Measurements from ENCODE around the gene PTCH2. TPM values are rescaled to one million over a fixed set of nuclear protein-coding genes. Genes with fewer than 3 reads are reported as not detected.
"Not testable (repeated sequence)": the region's sequence is repeated elsewhere in the genome, so short reads cannot be mapped to it uniquely, and the experiment has no call there.

Gene PTCH2
- total RNA-seq, 1 experiment from 2014 or later = 1.1 TPM

- TF ChIP-seq AFF4 (CRISPR knock-in tag; IDR thresholded peaks at IDR 0.05; ENCODE audit: borderline replicate concordance) = no peak
- TF ChIP-seq SMAD3 (CRISPR knock-in tag; IDR thresholded peaks at IDR 0.05; ENCODE audit: borderline replicate concordance) = no peak
- no peak for TF ChIP-seq ELF4 (CRISPR knock-in tag; IDR thresholded peaks at IDR 0.05; ENCODE audit: low read depth)
- TF ChIP-seq, protein P1, sequence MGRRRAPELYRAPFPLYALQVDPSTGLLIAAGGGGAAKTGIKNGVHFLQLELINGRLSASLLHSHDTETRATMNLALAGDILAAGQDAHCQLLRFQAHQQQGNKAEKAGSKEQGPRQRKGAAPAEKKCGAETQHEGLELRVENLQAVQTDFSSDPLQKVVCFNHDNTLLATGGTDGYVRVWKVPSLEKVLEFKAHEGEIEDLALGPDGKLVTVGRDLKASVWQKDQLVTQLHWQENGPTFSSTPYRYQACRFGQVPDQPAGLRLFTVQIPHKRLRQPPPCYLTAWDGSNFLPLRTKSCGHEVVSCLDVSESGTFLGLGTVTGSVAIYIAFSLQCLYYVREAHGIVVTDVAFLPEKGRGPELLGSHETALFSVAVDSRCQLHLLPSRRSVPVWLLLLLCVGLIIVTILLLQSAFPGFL (CRISPR knock-in tag; IDR thresholded peaks at IDR 0.05; ENCODE audit: borderline replicate concordance) = no peak
- no peak for TF ChIP-seq SP1 (CRISPR knock-in tag; conservative IDR thresholded peaks at IDR 0.05)
- TF ChIP-seq OVOL2 (CRISPR knock-in tag; IDR thresholded peaks at IDR 0.05; ENCODE audit: borderline replicate concordance) = no peak
These were observed 3.9 kb upstream of the PTCH2 start (continued) for GRCh38 chr1:44846985-44847384.

DNA sequence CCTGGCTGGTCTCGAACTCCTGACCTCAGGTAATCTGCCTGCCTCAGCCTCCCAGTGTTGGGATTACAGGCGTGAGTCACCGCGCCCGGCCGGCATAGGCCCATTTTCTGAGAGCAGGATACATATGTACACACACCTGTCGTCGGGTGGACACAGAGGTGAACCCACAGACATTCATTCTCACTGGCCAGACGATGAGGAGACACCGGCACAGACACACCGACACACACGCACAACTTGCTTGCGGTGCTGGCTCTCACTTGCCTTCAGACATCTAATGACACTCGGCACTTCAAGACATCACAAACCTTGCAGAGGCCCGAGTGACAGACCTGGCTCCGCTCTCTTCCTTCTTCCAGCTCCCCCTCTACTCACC, 579 bp downstream of the PTCH2 start:
- DNase-seq (ENCODE audit: low spot score) (no peak), ATAC-seq (peak; percentile 35)
- Mint-ChIP-seq H3K9me3 (no peaks in the 10 kb centered on the region), H3K4me1 (peaks cover 4% of the 10 kb centered on the region; the same call in 1 of the 2 replicates), H3K4me3 (peak overlapping the region; percentile 67), H3K27me3 (ENCODE audit: low read depth) (peaks cover 29% of the 10 kb centered on the region), H3K27ac (no peak overlapping the region), H3K36me3 (no peaks in the 10 kb centered on the region)
- CTCF ChIA-PET = interaction anchor here (0.8 to 1.9 kb wide), 8 partner anchors 15 to 461 kb away, joined by 3 to 11 read pairs (median 4); partner anchors contain the start of genes PLK3 and RNU5D-1
- TF ChIP-seq, protein P2, sequence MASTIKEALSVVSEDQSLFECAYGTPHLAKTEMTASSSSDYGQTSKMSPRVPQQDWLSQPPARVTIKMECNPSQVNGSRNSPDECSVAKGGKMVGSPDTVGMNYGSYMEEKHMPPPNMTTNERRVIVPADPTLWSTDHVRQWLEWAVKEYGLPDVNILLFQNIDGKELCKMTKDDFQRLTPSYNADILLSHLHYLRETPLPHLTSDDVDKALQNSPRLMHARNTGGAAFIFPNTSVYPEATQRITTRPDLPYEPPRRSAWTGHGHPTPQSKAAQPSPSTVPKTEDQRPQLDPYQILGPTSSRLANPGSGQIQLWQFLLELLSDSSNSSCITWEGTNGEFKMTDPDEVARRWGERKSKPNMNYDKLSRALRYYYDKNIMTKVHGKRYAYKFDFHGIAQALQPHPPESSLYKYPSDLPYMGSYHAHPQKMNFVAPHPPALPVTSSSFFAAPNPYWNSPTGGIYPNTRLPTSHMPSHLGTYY (CRISPR knock-in tag; IDR thresholded peaks at IDR 0.05) = no peak
- TF ChIP-seq ZBTB21 (CRISPR knock-in tag; IDR thresholded peaks at IDR 0.05; ENCODE audit: borderline replicate concordance) (no peak), ELF4 (CRISPR knock-in tag; IDR thresholded peaks at IDR 0.05; ENCODE audit: low read depth) (no peak), CREB1 (CRISPR knock-in tag; IDR thresholded peaks at IDR 0.05) (no peak)
- POLR2A ChIA-PET = interaction anchor here (1.6 to 1.8 kb wide), 2 partner anchors 120 to 169 kb away, joined by 3 to 8 read pairs; partner anchors contain the start of genes HECTD3 and UROD

DNA sequence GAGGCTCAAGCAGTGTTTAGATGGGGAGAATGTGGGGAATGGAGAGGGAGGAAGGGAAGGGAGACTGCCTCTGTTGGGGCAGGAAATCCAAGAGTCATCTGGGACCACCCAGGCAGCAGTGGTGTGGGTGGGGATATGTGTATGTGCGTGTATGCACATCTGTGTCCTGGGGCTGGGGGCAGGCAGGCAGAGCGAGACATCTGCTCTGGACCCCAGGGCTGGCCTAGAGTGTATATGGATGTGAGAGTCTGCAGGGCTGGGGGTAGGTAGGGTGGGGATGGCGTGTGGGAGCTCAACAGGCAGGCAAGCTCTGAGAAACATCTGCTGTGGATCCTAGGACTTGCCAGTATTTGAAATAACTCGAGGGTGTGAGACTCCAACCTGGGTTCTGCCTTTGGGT, 3.5 kb downstream of the PTCH2 start:
- POLR2A ChIA-PET = no interaction called here
- DNase-seq (ENCODE audit: low spot score) (no peak), ATAC-seq (no peak)
- H3K9me3 Mint-ChIP-seq = no peaks in the 10 kb centered on the region
- peaks cover 6% of the 10 kb centered on the region for H3K4me1 Mint-ChIP-seq
- H3K36me3 Mint-ChIP-seq = no peaks in the 10 kb centered on the region
- H3K27me3 Mint-ChIP-seq (ENCODE audit: low read depth) = peaks cover 23% of the 10 kb centered on the region
- H3K4me3 Mint-ChIP-seq = no peak overlapping the region
- CTCF ChIA-PET = no interaction called here
- peak overlapping the region; percentile 41; the same call in 1 of the 2 replicates for H3K27ac Mint-ChIP-seq
- no peak for TF ChIP-seq ZNF512 (CRISPR knock-in tag; IDR thresholded peaks at IDR 0.05; ENCODE audit: borderline replicate concordance)
- no peak for TF ChIP-seq ZNF671 (CRISPR knock-in tag; IDR thresholded peaks at IDR 0.05)
- TF ChIP-seq PRRX2 (CRISPR knock-in tag; IDR thresholded peaks at IDR 0.05) = no peak

DNA sequence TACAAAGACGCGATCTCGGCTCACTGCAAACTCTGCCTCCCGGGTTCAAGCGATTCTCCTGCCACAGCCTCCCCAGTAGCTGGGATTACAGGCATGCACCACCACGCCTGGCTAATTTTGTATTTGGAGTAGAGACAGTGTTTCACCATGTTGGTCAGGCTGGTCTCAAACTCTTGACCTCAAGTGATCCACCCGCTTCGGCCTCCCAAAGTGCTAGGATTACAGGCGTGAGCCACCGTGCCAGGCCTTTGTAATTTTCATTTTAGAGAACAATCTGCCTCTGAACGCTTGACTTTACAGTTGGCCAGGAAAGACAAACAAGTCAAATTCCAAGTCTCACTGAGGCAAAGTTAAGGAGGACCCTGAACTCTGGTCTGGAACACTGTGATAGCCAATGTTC, 4.8 kb downstream of the PTCH2 start:
- POLR2A ChIA-PET; H3K36me3 Mint-ChIP-seq; CTCF ChIA-PET; H3K27ac Mint-ChIP-seq; H3K9me3 Mint-ChIP-seq; H3K4me1 Mint-ChIP-seq; DNase-seq (ENCODE audit: low spot score); ATAC-seq; H3K4me3 Mint-ChIP-seq: not testable (repeated sequence)
- H3K27me3 Mint-ChIP-seq (ENCODE audit: low read depth) = peaks cover 17% of the 10 kb centered on the region

Data from WTC11 (cell line).